ENCODE measurements around the gene ZEB2.

DNA sequence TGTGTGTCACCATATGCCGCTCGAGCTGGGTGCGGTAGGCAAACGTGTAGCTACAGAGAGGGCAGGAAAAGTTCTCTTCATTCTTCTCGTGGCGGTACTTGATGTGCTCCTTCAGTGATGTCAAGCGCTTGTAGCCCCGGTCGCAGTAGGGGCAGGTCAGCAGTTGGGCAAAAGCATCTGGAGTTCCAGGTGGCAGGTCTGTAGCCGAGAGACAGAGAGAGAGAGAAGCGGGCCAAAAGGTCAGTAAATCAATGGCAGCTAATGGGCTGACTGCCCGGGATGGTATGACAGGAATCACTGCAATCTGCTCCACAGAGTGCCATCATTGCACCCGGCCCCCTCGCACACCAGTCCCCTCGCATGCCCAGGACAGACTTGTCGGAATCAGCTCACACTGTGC, 116.0 kb downstream of the ZEB2 start:
- TF ChIP-seq, protein P1, sequence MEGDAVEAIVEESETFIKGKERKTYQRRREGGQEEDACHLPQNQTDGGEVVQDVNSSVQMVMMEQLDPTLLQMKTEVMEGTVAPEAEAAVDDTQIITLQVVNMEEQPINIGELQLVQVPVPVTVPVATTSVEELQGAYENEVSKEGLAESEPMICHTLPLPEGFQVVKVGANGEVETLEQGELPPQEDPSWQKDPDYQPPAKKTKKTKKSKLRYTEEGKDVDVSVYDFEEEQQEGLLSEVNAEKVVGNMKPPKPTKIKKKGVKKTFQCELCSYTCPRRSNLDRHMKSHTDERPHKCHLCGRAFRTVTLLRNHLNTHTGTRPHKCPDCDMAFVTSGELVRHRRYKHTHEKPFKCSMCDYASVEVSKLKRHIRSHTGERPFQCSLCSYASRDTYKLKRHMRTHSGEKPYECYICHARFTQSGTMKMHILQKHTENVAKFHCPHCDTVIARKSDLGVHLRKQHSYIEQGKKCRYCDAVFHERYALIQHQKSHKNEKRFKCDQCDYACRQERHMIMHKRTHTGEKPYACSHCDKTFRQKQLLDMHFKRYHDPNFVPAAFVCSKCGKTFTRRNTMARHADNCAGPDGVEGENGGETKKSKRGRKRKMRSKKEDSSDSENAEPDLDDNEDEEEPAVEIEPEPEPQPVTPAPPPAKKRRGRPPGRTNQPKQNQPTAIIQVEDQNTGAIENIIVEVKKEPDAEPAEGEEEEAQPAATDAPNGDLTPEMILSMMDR (IDR thresholded peaks at IDR 0.05), result no peak
- no peak for TF ChIP-seq POLR2A (IDR thresholded peaks at IDR 0.05)

All from thyroid gland (tissue), 4 donors.